HG02623 (cell line): ENCODE data around the gene CREB3L2.
"Not testable (repeated sequence)": the region's sequence is repeated elsewhere in the genome, so short reads cannot be mapped to it uniquely, and the experiment has no call there.

ENCODE experiments used
- ATAC-seq: cut with Tn5 transposase; IDR thresholded peaks from one replicate; pipeline ENCODE4 v1.9.1; 2021; ENCODE audit warnings: moderate library complexity; ENCODE audit not compliant: unreplicated experiment

Gene CREB3L2

DNA sequence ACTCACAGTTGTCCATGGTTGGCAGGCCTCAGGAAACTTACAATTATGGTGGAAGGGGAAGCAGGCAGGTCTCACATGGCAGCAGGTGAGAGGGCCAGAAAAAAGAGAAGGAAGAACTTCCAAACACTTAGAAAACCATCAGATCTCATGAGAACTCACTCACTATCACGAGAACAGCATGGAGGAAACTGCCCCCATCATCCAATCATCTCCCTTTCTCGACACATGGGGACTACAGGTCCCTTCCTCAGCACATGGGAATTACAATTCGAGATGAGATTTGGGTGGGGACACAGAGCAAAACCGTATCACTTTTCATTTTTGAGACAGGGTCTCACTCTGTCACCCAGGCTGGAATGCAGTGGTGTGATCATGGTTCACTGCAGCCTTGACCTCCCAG lies 12.3 kb upstream of the CREB3L2 start:
- not testable (repeated sequence) for ATAC-seq

DNA sequence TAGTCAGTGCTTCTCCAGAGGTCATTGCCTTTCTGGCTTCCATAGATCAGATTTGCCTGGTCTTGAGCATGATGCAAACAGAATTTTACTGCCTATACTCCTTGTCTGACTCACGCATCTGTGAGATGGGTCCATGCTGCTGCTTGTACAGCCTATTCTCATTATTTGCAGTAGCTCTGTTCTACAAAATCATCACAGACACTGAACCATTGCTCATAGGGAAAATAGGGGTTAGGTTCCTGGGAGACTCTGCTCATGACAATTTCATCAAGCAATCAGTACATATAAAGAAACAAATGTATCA lies 7.4 kb upstream of the CREB3L2 start:
- ATAC-seq, result no peak

DNA sequence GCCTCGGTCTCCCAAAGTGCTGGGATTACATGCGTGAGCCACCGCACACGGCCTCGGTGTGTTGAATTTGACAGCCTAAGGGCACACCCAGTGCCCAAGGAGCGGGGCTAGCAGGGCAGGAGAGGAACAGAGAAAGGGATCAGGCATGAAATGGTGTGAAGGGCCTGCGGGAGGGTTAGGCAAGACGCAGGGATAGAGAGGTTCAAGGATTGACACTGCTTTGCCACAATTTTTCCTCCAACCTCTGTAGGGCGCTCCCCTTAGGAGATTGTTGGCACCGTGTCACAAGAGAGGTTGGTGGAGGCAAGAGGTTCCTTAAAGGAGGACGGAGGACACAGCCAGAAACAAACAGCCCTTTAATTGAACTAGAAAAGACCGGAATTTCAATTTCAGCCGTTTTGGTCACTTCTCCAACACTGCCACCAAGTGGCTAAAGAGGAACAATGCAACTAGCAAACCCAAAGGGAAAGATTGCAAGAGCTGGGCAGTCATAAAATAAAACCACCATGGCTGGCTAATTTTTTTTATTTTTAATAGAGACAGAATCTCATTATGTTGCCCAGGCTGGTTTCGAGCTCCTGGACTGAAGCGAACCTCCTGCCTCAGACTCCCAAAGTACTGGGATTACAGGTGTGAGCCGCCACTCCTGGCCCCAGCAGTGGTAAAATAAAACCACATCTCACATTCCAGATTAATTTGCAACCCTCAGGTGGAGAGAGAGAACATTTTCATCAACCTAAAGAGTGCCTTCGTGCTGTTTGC lies 6.9 kb upstream of the CREB3L2 start:
- ATAC-seq, result peak; percentile 67

DNA sequence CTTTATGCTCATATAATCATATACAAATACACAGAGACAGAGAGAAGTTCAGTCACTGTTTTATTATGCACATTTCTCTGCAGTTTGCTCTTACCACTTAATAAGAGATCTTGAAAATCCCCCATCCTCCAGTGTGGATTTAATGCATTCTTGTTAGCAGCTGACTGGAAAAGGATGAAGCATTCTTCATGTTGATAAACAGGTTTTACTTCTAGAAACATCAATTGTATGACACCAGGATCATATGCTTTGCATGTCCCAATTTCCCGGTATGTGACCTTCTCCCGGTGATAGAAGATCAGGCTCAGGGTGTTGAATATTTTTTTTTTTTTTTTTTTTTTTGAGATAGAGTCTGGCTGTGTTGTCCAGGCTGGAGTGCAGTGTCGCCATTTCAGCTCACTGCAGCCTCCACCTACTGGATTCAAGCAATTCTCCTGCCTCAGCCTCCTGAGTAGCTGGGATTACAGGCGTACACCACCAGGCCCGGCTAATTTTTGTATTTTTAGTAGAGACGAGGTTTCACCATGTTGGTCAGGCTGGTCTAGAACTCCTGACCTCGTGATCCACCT lies 6.2 kb upstream of the CREB3L2 start:
- ATAC-seq, result no peak

DNA sequence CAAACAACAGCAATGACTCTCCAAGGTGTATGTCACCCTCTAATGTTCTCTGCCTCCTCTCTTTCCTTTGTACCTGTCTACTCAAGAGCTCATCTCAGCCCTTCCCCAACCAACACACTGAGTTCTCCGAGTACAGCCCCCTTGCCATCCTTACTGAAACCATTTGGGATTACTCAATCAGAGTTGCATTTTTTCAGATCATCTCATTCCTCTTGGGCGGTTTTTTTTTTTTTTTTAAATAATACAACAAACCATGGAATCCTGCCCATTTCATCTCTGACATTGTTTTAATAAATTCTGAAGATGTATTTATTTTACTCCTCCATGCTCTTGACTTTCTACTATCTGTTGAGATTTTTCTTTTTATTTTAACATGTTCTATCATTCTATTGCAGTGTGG lies 4.2 kb upstream of the CREB3L2 start:
- ATAC-seq, result no peak

DNA sequence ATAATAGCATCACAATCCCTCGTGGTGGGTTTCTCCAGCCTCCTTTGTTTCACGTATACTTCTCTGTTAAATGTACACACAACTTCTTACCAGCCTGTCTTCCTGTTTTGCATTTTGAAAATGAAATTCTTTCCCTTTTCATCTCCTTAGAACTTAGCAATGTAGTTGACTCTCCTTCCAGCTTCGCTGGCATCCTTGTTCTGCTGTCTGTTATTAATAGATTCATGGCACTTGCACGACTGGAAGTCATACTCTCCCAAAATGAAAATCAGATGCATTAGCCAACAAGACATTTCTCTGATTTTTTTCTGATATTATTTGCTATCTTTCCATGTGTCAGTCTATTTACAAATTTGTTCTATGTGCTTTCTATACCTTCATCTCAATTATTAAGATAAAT lies 3.0 kb upstream of the CREB3L2 start:
- ATAC-seq, result no peak

DNA sequence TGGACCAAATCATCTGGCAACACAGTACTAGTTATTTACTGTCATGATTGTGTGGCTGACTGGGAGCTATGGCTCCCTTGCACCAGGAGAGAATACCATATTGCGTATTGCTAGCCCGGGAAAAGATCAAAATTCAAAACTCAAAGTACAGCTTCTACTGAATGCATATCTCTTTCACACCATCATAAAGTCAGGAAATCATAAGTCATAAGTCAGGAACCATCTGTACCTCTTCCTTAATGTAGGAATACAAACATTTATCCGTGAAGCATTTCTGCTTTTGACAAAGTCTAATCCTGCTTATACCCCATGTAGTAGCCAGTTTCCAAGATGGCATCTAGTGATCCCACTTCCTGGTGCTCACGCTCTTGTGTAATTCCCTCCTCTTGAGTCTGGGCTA lies 2.2 kb upstream of the CREB3L2 start:
- ATAC-seq, result no peak

DNA sequence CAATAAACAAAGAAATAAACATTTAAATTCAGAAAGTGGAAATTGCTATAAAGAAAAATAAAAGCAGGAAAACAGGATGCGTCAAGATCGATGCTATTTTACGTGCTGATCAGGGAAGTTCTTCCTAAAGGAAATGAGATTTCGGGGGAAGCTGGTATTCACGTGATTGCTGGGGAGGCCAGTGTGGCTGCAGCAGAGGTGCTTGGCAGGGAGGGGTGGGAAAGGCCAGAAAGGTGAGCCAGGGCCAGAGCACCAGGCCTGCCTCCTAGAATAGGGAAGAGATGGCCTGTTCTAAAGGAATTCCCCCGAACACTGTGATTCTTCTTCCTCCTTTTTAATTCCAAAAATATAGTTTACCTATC lies 923 bp upstream of the CREB3L2 start:
- ATAC-seq, result no peak

DNA sequence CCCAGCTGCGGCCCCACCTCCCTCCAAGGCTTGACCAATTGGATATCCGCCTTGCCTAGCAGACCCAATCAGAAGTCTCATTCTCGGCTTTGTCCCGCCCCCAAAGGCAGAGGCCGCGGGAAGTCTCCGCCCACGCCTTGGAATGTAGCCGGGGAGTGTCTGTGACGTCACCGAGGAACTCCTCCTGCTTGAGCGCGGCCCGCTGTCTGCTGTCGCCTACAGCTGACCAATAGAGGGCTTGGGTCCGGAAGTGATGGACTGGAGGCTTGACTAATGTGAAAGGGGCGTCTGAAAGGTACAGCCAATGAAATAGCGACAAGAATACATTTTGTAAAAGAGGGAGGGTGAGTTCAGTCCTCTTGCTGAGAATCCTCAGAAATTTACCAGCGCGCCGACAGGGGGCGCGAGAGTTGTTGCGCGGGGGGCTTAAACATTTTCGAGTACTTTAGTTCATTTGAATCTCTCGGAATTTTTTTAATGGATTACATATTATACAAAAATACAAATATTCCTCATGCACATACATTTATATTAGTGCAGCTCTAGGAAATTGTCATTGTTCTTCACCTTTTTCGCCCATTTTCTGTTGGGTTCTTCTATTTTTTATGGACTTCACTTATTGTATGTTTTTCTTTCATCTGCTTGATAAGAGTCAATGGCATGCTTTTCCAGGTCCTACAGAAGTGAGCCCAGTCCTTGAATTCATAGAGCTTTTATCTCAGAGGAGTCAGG lies 376 bp upstream of the CREB3L2 start:
- peak; percentile 96 for ATAC-seq

DNA sequence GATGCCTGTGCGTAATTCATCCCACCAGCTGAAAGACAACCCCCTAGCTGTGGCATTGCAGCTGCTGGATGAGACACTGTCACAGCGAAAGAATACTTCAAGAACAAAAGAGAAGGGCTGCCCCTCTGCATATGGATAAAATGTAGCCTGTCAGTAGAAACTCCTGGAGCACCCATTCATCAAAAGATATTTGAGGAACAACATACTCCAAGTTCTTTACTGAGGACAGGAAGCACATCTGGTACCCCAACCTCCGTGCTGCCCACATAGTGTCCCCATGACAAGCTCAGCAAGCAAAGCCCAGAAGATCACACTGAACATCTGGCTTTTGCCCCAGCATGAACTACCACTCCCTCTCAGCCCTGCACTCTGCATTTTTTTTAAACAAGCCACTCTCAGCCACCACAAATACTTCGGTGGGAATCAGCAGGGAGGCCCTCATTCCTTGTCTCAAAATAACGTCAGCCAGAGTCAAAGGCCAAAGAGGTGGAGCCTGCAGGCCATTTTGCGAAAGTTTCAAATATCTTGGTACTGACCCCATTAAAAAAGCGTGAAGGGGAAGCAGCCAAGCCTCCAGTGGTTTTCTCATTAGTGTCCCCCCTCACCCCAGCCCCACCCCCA lies 1.7 kb downstream of the CREB3L2 start:
- no peak for ATAC-seq

DNA sequence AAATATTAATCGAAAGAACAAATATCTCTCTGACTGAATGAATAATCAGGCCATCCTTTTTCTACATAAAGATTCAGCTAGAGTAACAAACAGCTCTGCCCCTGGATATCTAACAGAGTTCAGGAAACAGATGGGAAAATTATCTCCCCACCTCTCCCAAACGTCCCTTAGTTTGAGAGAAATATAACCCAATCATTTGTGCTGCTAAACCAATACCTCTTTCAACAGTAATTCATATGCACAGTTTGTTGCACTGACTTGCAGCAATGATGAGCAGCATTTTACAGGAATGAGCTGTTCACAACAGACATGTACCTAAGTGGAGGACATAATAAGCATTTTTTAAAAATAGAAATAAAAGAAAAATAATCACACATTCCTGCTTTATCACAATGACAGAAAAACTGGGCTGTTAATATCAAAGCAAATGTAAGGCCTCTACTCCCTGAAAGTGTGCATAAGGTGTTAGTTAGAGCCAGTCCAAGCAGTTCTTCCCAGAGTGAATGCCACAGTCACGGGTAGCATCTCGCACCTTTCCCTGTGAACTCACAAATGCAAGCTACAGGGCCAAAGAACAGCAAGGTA lies 2.3 kb downstream of the CREB3L2 start:
- no peak for ATAC-seq

DNA sequence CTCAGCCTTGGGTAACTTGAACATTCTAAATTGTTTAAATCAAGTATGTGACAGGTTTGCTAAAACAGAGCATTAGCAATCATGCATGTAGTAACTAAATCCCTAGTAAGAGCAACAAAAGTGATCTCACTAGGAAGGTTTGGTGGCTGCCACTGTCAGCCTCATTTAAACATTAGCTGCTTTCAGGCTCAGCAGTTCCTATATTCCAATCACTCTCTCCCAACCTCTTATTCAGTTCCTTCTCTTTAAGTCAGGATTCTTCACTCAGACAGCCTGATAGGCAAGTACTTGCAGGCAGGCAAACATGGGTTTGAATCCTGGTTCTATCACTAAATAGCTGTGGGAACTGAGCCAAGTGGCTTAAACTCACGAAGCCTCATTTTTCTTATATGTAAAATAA lies 3.6 kb downstream of the CREB3L2 start:
- no peak for ATAC-seq

DNA sequence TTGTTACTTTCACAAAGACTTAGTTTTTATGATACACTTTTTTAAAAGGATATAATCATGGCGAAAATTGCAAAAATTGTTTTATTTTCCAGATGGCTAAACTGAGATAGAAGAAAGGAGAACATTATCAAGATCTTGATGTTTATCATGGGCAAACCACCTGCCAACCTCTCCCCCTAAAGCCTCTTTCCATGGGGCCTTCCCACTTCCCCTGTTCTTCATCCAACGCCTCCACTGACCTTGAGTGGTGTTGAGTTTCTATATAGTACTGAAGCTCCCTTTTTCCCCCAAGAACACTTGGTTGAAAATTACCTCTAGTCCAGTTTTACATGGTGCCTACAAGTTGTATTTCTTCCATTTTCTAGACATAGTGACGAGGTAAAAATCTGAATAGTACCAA lies 5.0 kb downstream of the CREB3L2 start:
- no peak for ATAC-seq

DNA sequence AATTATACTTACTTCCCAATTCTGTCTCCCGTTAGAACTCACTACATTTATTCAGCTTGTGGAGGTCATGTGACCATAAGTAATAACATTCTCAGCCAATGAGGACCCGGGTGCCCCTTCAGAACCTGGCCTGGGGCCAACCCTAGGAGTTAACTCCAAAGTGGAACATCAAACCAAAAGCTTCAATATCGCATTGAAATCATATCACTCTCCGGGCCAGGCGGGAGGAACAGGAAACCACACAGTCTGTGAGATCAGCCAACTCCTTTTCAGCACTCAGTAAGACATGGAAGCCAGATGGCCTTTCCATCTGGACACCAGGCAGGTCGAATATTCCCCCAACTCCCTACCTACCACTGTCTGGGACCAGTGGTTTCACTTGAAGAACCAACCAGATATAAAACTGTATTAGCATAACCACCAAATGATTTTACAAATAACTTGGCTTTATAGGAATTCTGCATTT lies 5.5 kb downstream of the CREB3L2 start:
- ATAC-seq, result no peak

DNA sequence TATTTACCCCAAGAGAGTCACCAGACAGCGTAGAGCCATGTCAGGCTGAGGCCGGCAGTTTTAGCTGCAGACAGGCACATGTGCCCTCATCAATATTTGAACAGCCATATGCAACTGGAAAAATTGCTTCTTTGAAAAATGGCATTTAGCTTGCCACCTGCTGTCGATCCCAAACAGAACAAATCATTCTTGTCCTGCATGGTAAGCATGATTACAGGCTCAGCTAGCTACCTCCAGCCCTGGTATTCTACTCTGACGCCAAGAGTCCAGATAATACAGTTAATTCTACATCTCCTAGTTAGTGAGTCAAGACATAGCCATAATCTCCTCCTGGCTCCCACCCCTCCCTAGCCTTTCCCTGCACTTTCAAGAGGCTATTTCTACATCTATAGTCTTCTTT lies 7.7 kb downstream of the CREB3L2 start:
- no peak for ATAC-seq

DNA sequence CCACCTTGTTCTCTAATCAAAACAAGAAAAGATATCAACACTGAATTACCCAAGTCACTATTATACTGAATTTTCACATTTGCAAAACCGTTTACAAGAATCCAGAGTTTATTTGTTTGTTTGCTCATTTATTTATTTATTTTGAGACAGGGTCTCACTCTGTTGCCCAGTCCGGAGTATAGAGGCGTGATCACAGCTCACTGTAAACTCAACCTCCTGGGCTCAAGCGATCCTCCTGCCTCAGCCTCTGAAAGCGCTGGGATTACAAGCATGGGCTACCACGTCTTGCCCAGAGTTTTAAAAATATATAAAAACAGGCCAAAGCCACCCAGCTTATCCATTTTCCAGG lies 8.5 kb downstream of the CREB3L2 start:
- ATAC-seq, result no peak

DNA sequence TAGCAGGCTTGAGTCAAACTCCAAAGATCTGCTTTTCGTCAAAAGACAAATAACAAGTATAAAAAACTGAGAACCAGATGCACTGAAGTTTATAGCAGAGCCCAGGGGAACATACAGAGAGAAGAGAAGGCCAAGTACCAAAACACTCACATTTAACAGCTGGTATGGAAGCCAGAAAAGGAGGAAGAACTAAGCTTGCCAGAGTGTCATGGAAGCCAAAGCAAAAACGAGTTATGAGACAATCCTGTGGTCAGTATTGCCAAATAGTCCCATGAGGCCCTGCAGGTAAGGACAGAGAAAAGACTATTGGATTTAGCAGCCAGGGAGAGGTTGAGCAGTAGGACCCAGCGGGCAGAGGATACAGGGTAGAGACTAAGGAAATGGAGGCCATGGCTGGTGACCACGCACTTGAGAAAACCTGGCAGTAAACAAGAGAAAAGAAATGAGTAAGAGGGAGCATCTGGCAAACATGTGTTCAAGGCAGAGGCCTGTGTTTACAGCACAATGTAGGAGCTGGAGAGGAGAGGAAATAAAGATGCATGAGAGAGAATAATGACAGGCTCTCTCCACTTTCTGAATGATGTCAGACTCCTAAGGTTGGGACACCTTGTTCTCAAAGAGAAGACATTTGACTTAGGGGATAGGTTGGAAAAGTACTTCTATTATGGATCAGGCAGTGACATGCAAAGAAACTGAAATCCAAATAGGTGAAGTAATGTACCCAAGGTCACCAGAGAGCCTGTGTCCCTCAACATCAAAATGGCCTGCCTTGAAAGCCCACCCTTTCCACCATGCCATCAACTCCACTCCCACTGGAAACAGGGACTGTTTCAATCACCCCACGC lies 9.1 kb downstream of the CREB3L2 start:
- peak; percentile 56 for ATAC-seq

DNA sequence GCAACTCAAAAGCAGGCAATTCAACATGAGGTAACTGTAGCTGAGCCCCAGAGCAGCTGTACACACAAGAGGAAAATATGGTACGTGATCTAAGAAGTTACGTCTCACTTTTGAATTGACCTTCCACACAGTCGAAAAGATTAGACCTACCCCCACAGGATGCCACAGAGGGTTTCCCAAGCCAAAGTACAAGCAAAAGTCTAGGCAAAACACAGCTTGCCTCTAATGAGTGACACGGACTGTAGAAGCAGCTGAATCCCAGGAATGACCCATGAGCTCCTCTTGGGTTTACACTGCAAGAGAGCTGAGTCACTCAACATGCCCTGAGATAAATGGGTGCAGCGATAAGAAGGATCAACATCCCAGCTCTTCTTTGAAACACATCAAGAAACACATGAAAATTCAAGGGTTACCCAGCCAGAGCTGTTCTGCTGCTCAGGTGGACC lies 9.8 kb downstream of the CREB3L2 start:
- no peak for ATAC-seq

DNA sequence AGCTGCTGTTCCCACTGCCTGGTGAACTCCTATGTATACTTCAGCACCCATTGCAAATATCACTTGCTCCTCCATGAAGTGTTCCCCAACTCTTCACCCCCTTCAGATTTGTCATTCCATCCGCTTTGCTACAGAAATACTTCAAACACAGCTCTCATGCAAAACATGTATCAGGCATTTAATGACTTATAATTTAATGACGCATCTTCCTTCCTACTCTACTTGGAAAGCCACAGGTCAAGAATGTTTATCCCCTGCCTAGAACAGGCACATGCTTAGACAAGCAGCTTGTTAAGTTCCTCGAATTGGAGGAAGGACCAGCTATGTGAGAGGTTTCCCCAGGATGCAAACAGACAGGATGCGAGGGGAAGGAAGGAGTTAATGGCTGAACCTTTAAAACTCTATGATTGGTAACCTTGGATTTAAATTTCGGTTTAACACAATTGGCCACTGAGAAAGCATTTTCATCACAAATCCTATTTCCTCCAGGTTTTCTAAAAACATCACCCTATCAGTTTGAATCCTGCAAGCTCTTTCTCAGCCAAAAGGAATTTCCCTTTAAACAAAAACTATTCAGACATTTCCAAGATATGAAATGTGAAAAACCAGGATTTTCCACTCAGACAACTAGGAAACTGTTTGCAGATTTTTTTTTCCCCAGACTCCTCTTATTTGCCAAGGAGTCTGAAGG lies 11.5 kb downstream of the CREB3L2 start:
- ATAC-seq, result no peak

DNA sequence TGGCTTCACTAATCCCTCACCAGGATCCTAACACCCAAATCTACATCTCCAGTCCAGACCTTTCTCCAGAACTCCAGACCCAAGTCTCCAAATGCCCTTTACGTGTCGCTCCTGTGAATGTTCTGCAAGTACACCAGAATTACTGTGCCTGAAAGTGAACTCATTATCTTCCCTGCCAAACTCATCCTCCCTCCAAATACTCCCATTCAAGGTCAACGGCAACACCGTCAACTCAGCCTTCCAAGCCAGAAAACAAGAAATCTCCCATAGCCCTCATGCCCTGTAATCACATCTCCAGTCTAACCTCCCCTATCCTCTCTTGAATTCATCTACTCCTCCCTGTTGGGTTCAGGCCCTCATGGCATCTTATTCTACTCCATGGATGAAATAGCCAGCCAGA lies 12.3 kb downstream of the CREB3L2 start:
- no peak for ATAC-seq
